KMS-11 (cell line): ENCODE measurements around the gene DNAAF1.
"Not testable (repeated sequence)": the region's sequence is repeated elsewhere in the genome, so short reads cannot be mapped to it uniquely, and the experiment has no call there.

Source experiments
- H2AFZ ChIP-seq: fragments of 200-600 bp; sonication (generic); 2 replicates; pipeline ENCODE4 v1.6.1; 2016; ENCODE audit warnings: antibody characterized with exemption, mixed run types, low read depth
- H3K27ac ChIP-seq: fragments of 200-600 bp; sonication (generic); 2 replicates; pipeline ENCODE4 v1.6.1; 2016; ENCODE audit warnings: mild to moderate bottlenecking, mixed run types
- H3K27me3 ChIP-seq: fragments of 200-600 bp; sonication (generic); 2 replicates; pipeline ENCODE4 v1.6.1; 2017; ENCODE audit warnings: mild to moderate bottlenecking, low read depth, mixed run types, moderate library complexity; ENCODE audit not compliant: insufficient read depth
- H3K36me3 ChIP-seq: fragments of 200-600 bp; sonication (generic); 2 replicates; pipeline ENCODE4 v1.6.1; 2017; ENCODE audit warnings: mild to moderate bottlenecking, mixed run types; ENCODE audit not compliant: insufficient read depth
- H3K4me1 ChIP-seq: fragments of 200-600 bp; sonication (generic); 2 replicates; pipeline ENCODE4 v1.6.1; 2016; ENCODE audit warnings: mild to moderate bottlenecking, low read depth, mixed run types; ENCODE audit not compliant: poor library complexity, severe bottlenecking
- H3K4me2 ChIP-seq: fragments of 200-600 bp; sonication (generic); 2 replicates; pipeline ENCODE4 v1.7.0; 2016; ENCODE audit warnings: mild to moderate bottlenecking, mixed run types
- H3K4me3 ChIP-seq: fragments of 200-600 bp; sonication (generic); IDR thresholded peaks from 2 replicates; pipeline ENCODE4 v1.6.1; 2017; ENCODE audit warnings: low read depth, low read length, mixed read lengths; ENCODE audit not compliant: insufficient read depth
- H3K79me2 ChIP-seq: fragments of 200-600 bp; sonication (generic); 2 replicates; pipeline ENCODE4 v1.6.1; 2016; ENCODE audit warnings: low read depth, mixed run types; ENCODE audit not compliant: insufficient read depth
- H3K9ac ChIP-seq: fragments of 200-600 bp; sonication (generic); 2 replicates; pipeline ENCODE4 v1.6.1; 2016; ENCODE audit warnings: mild to moderate bottlenecking, mixed run types
- H4K20me1 ChIP-seq: fragments of 200-600 bp; sonication (generic); 2 replicates; pipeline ENCODE4 v1.6.1; 2016; ENCODE audit warnings: mild to moderate bottlenecking, mixed run types; ENCODE audit not compliant: insufficient read depth
- TF ChIP-seq, protein P1 (sequence below): fragments of 200-600 bp; sonication (generic); conservative IDR thresholded peaks from 2 replicates; pipeline ENCODE4 v1.6.1; 2017; ENCODE audit warnings: low read depth, mild to moderate bottlenecking, antibody characterized with exemption, low read length, moderate library complexity, mixed read lengths

DNAAF1 gene

DNA sequence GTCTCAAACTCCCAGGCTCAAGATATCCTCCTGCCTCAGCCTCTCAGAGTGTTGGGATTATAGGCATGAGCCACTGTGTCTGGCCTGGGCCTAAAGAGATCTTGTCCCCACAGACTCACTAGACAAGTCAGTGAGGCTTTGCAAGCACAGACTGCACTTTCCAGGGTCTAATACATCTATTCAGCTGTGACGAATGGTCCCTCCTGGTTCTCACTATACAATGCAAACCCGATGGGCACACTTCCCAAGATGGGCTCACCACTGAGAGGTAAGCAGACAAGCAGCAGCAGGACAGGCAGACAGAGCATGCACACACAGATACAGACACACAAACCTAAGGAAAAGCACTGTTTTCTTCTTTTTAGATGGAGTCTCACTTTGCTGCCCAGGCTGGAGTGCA lies 37.2 kb upstream of the DNAAF1 start:
- TF ChIP-seq, protein P1, sequence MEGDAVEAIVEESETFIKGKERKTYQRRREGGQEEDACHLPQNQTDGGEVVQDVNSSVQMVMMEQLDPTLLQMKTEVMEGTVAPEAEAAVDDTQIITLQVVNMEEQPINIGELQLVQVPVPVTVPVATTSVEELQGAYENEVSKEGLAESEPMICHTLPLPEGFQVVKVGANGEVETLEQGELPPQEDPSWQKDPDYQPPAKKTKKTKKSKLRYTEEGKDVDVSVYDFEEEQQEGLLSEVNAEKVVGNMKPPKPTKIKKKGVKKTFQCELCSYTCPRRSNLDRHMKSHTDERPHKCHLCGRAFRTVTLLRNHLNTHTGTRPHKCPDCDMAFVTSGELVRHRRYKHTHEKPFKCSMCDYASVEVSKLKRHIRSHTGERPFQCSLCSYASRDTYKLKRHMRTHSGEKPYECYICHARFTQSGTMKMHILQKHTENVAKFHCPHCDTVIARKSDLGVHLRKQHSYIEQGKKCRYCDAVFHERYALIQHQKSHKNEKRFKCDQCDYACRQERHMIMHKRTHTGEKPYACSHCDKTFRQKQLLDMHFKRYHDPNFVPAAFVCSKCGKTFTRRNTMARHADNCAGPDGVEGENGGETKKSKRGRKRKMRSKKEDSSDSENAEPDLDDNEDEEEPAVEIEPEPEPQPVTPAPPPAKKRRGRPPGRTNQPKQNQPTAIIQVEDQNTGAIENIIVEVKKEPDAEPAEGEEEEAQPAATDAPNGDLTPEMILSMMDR = no peak
- Histone ChIP-seq H3K4me3 (no peak overlapping the region), H3K9ac (no peak overlapping the region), H3K36me3 (no peaks in the 10 kb centered on the region), H3K27ac (no peak overlapping the region), H3K79me2 (peaks cover 96% of the 10 kb centered on the region), H4K20me1 (no peaks in the 10 kb centered on the region; the same call in 1 of the 2 replicates), H3K27me3 (no peaks in the 10 kb centered on the region), H2AFZ (no peak overlapping the region), H3K4me1 (peaks cover 51% of the 10 kb centered on the region), H3K4me2 (no peak overlapping the region)

DNA sequence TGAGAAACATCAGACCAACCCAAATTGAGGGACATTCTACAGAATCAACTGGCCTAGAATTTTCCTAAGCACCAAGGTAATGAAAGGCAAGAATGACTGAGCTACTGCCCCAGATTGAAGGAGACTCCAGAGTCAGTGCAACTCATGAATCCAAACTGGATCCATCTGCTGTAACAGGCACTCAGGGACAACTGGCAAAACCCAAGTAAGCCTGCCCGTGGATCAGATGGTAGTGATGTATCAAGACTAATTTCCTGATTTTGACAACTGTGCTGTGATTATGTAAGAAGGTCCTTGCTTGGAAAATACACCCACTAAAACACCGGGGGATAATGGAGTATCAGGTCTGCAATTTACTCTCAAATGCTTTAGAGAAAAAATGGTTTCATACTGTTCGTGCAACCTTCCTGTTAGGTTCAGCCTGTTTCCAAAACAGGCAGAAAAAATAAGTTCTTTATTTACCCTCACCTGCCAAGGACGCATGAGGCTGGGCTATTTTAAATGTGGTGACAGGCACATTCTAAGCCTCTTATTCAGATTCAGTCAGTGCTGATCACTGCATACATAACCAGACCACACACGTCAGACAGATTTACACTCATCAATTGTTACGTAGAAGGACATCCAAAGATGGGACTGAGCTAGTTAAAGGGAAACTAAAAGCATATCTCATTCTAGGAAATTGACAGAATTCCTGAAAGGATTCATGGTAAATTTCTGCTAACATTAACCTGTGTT lies 35.3 kb upstream of the DNAAF1 start:
- H3K4me2 ChIP-seq = peak overlapping the region; percentile 94
- H3K36me3 ChIP-seq = no peaks in the 10 kb centered on the region
- H2AFZ ChIP-seq = no peak overlapping the region
- H3K4me1 ChIP-seq = peaks cover 62% of the 10 kb centered on the region
- H3K27me3 ChIP-seq = no peaks in the 10 kb centered on the region
- H3K79me2 ChIP-seq = peaks cover 98% of the 10 kb centered on the region
- H3K9ac ChIP-seq = no peak overlapping the region; the same call in 1 of the 2 replicates
- H3K27ac ChIP-seq = peak overlapping the region; percentile 70
- no peak overlapping the region for H3K4me3 ChIP-seq
- TF ChIP-seq, protein P1 = no peak
- H4K20me1 ChIP-seq = no peaks in the 10 kb centered on the region

DNA sequence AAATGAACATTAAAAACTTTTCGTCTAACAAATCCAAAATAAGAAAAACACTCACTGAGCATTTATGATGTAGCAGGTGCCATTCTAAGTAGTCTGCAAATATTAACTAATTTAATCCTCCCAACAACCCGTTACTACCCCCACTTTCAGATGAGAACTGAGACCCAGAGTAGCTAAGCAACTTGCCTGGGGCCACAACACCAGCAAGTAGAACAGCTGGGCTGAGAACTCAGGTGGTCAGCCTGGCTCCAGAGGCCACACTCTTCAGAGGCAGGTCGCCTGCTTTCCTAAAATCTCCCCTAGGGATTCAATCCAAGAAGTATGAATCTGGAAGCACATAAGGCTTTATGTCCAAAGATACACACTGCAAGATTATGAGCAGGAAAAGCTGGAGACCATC lies 34.6 kb upstream of the DNAAF1 start:
- H3K9ac ChIP-seq = no peak overlapping the region; the same call in 1 of the 2 replicates

DNA sequence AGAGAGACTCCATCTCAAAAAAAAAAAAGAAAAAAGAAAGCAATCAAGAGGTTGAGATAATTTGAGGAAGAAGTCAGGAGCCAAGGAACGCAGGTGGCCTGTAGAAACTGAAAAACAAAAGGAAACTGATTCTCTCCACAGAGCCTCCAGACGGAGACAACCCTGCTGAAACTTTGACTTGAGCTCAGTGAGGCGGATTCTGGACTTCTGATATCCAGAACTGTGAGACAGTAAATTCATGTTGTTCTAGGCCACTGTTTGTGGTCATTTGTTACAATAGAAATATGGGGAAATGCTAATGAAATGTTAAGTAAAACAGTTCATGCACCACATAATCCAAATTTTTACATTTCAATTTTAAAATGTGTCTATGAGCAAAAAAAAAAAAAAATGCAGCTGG lies 33.6 kb upstream of the DNAAF1 start:
- TF ChIP-seq, protein P1 = no peak
- no peak overlapping the region for H2AFZ ChIP-seq
- peaks cover 97% of the 10 kb centered on the region for H3K79me2 ChIP-seq
- peak overlapping the region; percentile 94 for H3K4me2 ChIP-seq
- H3K4me1 ChIP-seq = peaks cover 70% of the 10 kb centered on the region
- H3K36me3 ChIP-seq = no peaks in the 10 kb centered on the region
- no peaks in the 10 kb centered on the region for H3K27me3 ChIP-seq
- no peaks in the 10 kb centered on the region for H4K20me1 ChIP-seq
- peak overlapping the region; percentile 9; the same call in 1 of the 2 replicates for H3K9ac ChIP-seq
- H3K4me3 ChIP-seq = no peak overlapping the region
- H3K27ac ChIP-seq = peak overlapping the region; percentile 70

More for the DNA sequence above, 34.6 kb upstream of the DNAAF1 start:
- peak overlapping the region; percentile 70 for H3K27ac ChIP-seq
- peak overlapping the region; percentile 94 for H3K4me2 ChIP-seq
- no peaks in the 10 kb centered on the region for H3K27me3 ChIP-seq
- H3K4me3 ChIP-seq = no peak overlapping the region
- H4K20me1 ChIP-seq = no peaks in the 10 kb centered on the region
- H3K4me1 ChIP-seq = peaks cover 68% of the 10 kb centered on the region
- H3K79me2 ChIP-seq = peaks cover 98% of the 10 kb centered on the region
- H3K36me3 ChIP-seq = no peaks in the 10 kb centered on the region
- H2AFZ ChIP-seq = no peak overlapping the region
- TF ChIP-seq, protein P1 = no peak

DNA sequence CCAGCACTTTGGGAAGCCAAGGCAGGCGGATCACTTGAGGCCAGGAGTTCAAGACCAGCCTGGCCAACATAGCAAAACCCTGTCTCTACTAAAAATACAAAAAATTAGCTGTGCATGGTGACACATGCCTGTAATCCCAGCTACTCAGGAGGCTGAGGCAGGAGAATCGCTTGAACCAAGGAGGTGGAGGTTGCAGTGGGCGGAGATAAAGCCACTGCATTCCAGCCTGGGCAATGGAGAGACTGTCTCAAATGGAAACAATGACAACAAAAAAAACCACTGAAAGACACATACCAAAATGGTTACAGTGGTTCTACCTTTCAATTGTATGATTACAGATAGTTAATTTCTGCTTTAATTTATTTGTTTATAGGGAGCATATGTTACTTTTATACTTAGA lies 33.2 kb upstream of the DNAAF1 start:
- Histone ChIP-seq H3K4me1 (peaks cover 70% of the 10 kb centered on the region), H3K4me2 (peak overlapping the region; percentile 94), H3K9ac (peak overlapping the region; percentile 9; the same call in 1 of the 2 replicates), H3K79me2 (peaks cover 93% of the 10 kb centered on the region), H3K27ac (peak overlapping the region; percentile 70)
- H4K20me1 ChIP-seq, H3K4me3 ChIP-seq, H3K27me3 ChIP-seq, H2AFZ ChIP-seq, H3K36me3 ChIP-seq: not testable (repeated sequence)
